Osteoblast (primary cell): Measurements from ENCODE around the gene CHERP. TPM values are rescaled to one million over a fixed set of nuclear protein-coding genes. Genes with fewer than 3 reads are reported as not detected.

Experiments
- DNase-seq: peaks from one replicate; pipeline ENCODE4 v3.0.0; 2011; ENCODE audit warnings: low spot score, mixed read lengths; ENCODE audit not compliant: insufficient read length; ENCODE audit errors: missing footprints
- H2AFZ ChIP-seq: 2 replicates; pipeline ENCODE4 v1.6.0; 2011; ENCODE audit warnings: mild to moderate bottlenecking, low read length
- H3K27ac ChIP-seq: 2 replicates; pipeline ENCODE4 v1.5.1; 2011; ENCODE audit warnings: mild to moderate bottlenecking, low read depth, low read length, moderate library complexity
- H3K27me3 ChIP-seq: 2 replicates; pipeline ENCODE4 v1.6.0; 2012; ENCODE audit warnings: mild to moderate bottlenecking, control low read depth, inconsistent platforms, low read length, moderate library complexity; ENCODE audit not compliant: insufficient read depth
- H3K36me3 ChIP-seq: 2 replicates; pipeline ENCODE4 v1.5.1; 2011; ENCODE audit warnings: mild to moderate bottlenecking, low read length, control low read depth, moderate library complexity; ENCODE audit not compliant: insufficient read depth
- H3K4me1 ChIP-seq: 2 replicates; pipeline ENCODE4 v1.5.1; 2011; ENCODE audit warnings: mild to moderate bottlenecking, low read length, control low read depth, moderate library complexity; ENCODE audit not compliant: insufficient read depth
- H3K4me2 ChIP-seq: 2 replicates; pipeline ENCODE4 v1.6.0; 2011; ENCODE audit warnings: mild to moderate bottlenecking, low read length; ENCODE audit not compliant: insufficient read depth
- H3K4me3 ChIP-seq: fragments of 200-600 bp; sonication (generic); 3 replicates; pipeline ENCODE4 v1.5.1; 2012; ENCODE audit warnings: mild to moderate bottlenecking, low read length, inconsistent platforms; ENCODE audit not compliant: insufficient read depth
- H3K79me2 ChIP-seq: 2 replicates; pipeline ENCODE4 v1.6.0; 2012; ENCODE audit warnings: mild to moderate bottlenecking, low read length, control low read depth, inconsistent platforms; ENCODE audit not compliant: insufficient read depth
- H3K9me3 ChIP-seq: 2 replicates; pipeline ENCODE4 v1.5.1; 2011; ENCODE audit warnings: low read depth, low read length, control low read depth
- H4K20me1 ChIP-seq: 2 replicates; pipeline ENCODE4 v1.6.0; 2012; ENCODE audit warnings: mild to moderate bottlenecking, low read length, control low read depth; ENCODE audit not compliant: insufficient read depth
- CTCF ChIP-seq: IDR thresholded peaks from 2 replicates; pipeline ENCODE4 v1.5.1; 2011; ENCODE audit warnings: mild to moderate bottlenecking, low read depth, low read length, moderate library complexity; ENCODE audit errors: extremely low read depth
- total RNA-seq: library from RNA; depleted of rRNA; stranded (reverse); fragments of >200 nt; gene quantifications from 2 replicates; pipeline ENCODE4 v1.2.3, GENCODE V29; 2012

Gene CHERP
- total RNA-seq: 5.8 and 6.5 TPM in 2 replicates

GRCh38 chr19:16542045-16542909 is at the start of gene CHERP:
Gene CHERP (minus strand): TSS chr19:16542437. CDS start chr19:16542378, 59 bp downstream.
- TF ChIP-seq CTCF: no peak
- DNase-seq: peak; percentile 100
- no peaks in the 10 kb centered on the region for H3K27me3 ChIP-seq

GRCh38 chr19:16590876-16591802 is 48.9 kb upstream of the CHERP start:
- H3K4me3 ChIP-seq: no peak overlapping the region
- peaks cover 99% of the 10 kb centered on the region for H3K79me2 ChIP-seq
- H2AFZ ChIP-seq: no peak overlapping the region
- TF ChIP-seq CTCF: no peak
- peak; percentile 76 for DNase-seq
- no peak overlapping the region for H3K4me2 ChIP-seq
- H3K9me3 ChIP-seq: no peaks in the 10 kb centered on the region
- no peaks in the 10 kb centered on the region for H3K36me3 ChIP-seq
- H3K27ac ChIP-seq: no peak overlapping the region
- peaks cover 92% of the 10 kb centered on the region for H4K20me1 ChIP-seq
- H3K27me3 ChIP-seq: no peaks in the 10 kb centered on the region
- H3K4me1 ChIP-seq: peaks cover 18% of the 10 kb centered on the region

More at GRCh38 chr19:16542045-16542909, at the start of gene CHERP:
- H3K9me3 ChIP-seq: no peaks in the 10 kb centered on the region
- peak within 1 kb of the TSS; percentile 85 for H3K27ac ChIP-seq
- H4K20me1 ChIP-seq: peaks cover 37% of the 10 kb centered on the region
- H3K4me1 ChIP-seq: peaks cover 9% of the 10 kb centered on the region
- peak within 1 kb of the TSS; percentile 71 for H2AFZ ChIP-seq
- H3K4me3 ChIP-seq: peak within 1 kb of the TSS; percentile 99
- peak within 1 kb of the TSS; percentile 98 for H3K4me2 ChIP-seq
- H3K36me3 ChIP-seq: peaks cover 16% of the 10 kb centered on the region
- H3K79me2 ChIP-seq: peaks cover 74% of the 10 kb centered on the region

- DNase-seq: peak; percentile 77
- Histone ChIP-seq H3K27ac (no peak overlapping the region), H3K4me1 (peaks cover 27% of the 10 kb centered on the region), H3K27me3 (no peaks in the 10 kb centered on the region), H3K79me2 (peaks cover 99% of the 10 kb centered on the region), H3K4me3 (no peak overlapping the region), H2AFZ (no peak overlapping the region), H3K9me3 (no peaks in the 10 kb centered on the region), H4K20me1 (peaks cover 92% of the 10 kb centered on the region), H3K36me3 (no peaks in the 10 kb centered on the region), H3K4me2 (no peak overlapping the region)
- TF ChIP-seq CTCF: no peak
Observed at GRCh38 chr19:16589917-16590316, 47.7 kb upstream of the CHERP start.
